A673 (cell line): ENCODE data around the gene RNU6-9. TPM values are rescaled to one million over a fixed set of nuclear protein-coding genes. Genes with fewer than 3 reads are reported as not detected.
A peak's percentile ranks its signal among the peaks of the same experiment; 100 is the strongest.

ENCODE experiments used
- BruUV-seq: library from RNA; stranded (reverse); fragments of 400-500 nt; replicated peaks from 2 replicates; lab custom pipeline; 2021; lab: Mats Ljungman, UMichigan
- CTCF ChIA-PET: fragments of 300-600 bp; sonication (Branson Sonifier 250); formaldehyde crosslinking; loops from one replicate; lab custom pipeline; 2022; ENCODE audit warnings: antibody characterized with exemption; lab: Charles Lee
- POLR2A ChIA-PET: fragments of 300-600 bp; sonication (Branson Sonifier 250); formaldehyde crosslinking; loops from one replicate; lab custom pipeline; 2022; ENCODE audit warnings: antibody characterized with exemption; ENCODE audit not compliant: low non-redundant PET; lab: Charles Lee
- DNase-seq: peaks from one replicate; pipeline ENCODE4 v3.0.0-alpha.2; 2015; ENCODE audit warnings: low spot score
- H3K27ac ChIP-seq: fragments of 200-600 bp; sonication (generic); 2 replicates; pipeline ENCODE4 v1.5.1; 2016; ENCODE audit warnings: mixed run types, low read depth, mild to moderate bottlenecking, mixed read lengths, antibody characterized with exemption, low read length; ENCODE audit not compliant: poor library complexity, severe bottlenecking
- H3K27me3 ChIP-seq: fragments of 200-600 bp; sonication (generic); replicated peaks from 2 replicates; pipeline ENCODE4 v1.6.1; 2017; ENCODE audit warnings: mixed run types, low read depth, mild to moderate bottlenecking, mixed read lengths, antibody characterized with exemption, low read length; ENCODE audit not compliant: insufficient read depth, poor library complexity
- H3K36me3 ChIP-seq: fragments of 200-600 bp; sonication (generic); 2 replicates; pipeline ENCODE4 v1.6.1; 2016; ENCODE audit warnings: mixed run types, mild to moderate bottlenecking, mixed read lengths, antibody characterized with exemption, low read length; ENCODE audit not compliant: insufficient read depth, poor library complexity, severe bottlenecking
- H3K4me1 ChIP-seq: fragments of 200-600 bp; sonication (generic); 2 replicates; pipeline ENCODE4 v1.6.1; 2017; ENCODE audit warnings: mixed run types, mild to moderate bottlenecking, mixed read lengths, antibody characterized with exemption, low read length; ENCODE audit not compliant: insufficient read depth, poor library complexity, severe bottlenecking
- H3K4me3 ChIP-seq: fragments of 200-600 bp; sonication (generic); 2 replicates; pipeline ENCODE4 v1.5.1; 2016; ENCODE audit warnings: low read depth, mixed run types, mild to moderate bottlenecking, mixed read lengths, low read length; ENCODE audit not compliant: poor library complexity, severe bottlenecking
- H3K9me3 ChIP-seq: fragments of 200-600 bp; sonication (generic); 2 replicates; pipeline ENCODE4 v1.6.1; 2016; ENCODE audit warnings: mixed run types, low read depth, mild to moderate bottlenecking, mixed read lengths, antibody characterized with exemption, low read length; ENCODE audit not compliant: poor library complexity, severe bottlenecking
- CTCF ChIP-seq: fragments of 300-800, 200-600 bp; sonication (generic); conservative IDR thresholded peaks from 2 replicates; pipeline ENCODE4 v1.5.1; 2017; ENCODE audit warnings: low read depth, mild to moderate bottlenecking, antibody characterized with exemption, low read length, moderate library complexity, mixed read lengths
- EZH2 ChIP-seq: fragments of 200-600 bp; sonication (generic); IDR thresholded peaks from 2 replicates; pipeline ENCODE4 v1.6.1; 2017; ENCODE audit warnings: borderline replicate concordance, low read depth, mild to moderate bottlenecking, mixed read lengths, antibody characterized with exemption, low read length; ENCODE audit not compliant: poor library complexity, severe bottlenecking
- intact Hi-C: fragments of 100-400 bp; cut with micrococcal nuclease; formaldehyde crosslinking; loops from one replicate; pipeline ENCODE4 v1.10.0; 2022; ENCODE audit not compliant: unreplicated experiment
- total RNA-seq: library from RNA; stranded (reverse); gene quantifications from 2 replicates; pipeline ENCODE4 v1.2.3, GENCODE V29; 2021

The RNU6-9 gene
- total RNA-seq, 1 experiment from 2014 or later, result not detected

- H3K27ac ChIP-seq, result peak overlapping the region; percentile 92
- ChIA-PET CTCF (no interaction called here), POLR2A (no interaction called here)
- no TSS peak for BruUV-seq
- no peaks in the 10 kb centered on the region for H3K9me3 ChIP-seq
- no peaks in the 10 kb centered on the region for H3K27me3 ChIP-seq
- DNase-seq, result no peak
- peaks cover 13% of the 10 kb centered on the region for H3K4me1 ChIP-seq
- intact Hi-C loops, result no loop called here
- TF ChIP-seq EZH2, result no peak
- TF ChIP-seq CTCF, result no peak
- H3K4me3 ChIP-seq, result peak overlapping the region; percentile 97
- H3K36me3 ChIP-seq, result peaks cover 6% of the 10 kb centered on the region
Observed at GRCh38 chr19:926323-926588, 33.0 kb downstream of the RNU6-9 start.

- TF ChIP-seq CTCF (no peak), EZH2 (no peak)
- Histone ChIP-seq H3K27ac (peak overlapping the region; percentile 92), H3K4me1 (peaks cover 13% of the 10 kb centered on the region), H3K9me3 (no peaks in the 10 kb centered on the region), H3K4me3 (peak overlapping the region; percentile 97), H3K27me3 (no peaks in the 10 kb centered on the region), H3K36me3 (peaks cover 6% of the 10 kb centered on the region)
- intact Hi-C loops, result no loop called here
- POLR2A ChIA-PET, result no interaction called here
- CTCF ChIA-PET, result no interaction called here
- BruUV-seq, result no TSS peak
- peak; percentile 59 for DNase-seq
Observed at GRCh38 chr19:926589-927350, 33.5 kb downstream of the RNU6-9 start.

GRCh38 chr19:927351-927779, 34.1 kb downstream of the RNU6-9 start:
- intact Hi-C loops, result no loop called here
- Histone ChIP-seq H3K27me3 (no peaks in the 10 kb centered on the region), H3K9me3 (no peaks in the 10 kb centered on the region), H3K27ac (peak overlapping the region; percentile 92), H3K4me1 (peaks cover 13% of the 10 kb centered on the region), H3K4me3 (peak overlapping the region; percentile 97), H3K36me3 (peaks cover 6% of the 10 kb centered on the region)
- DNase-seq, result no peak
- BruUV-seq, result no TSS peak
- TF ChIP-seq EZH2 (no peak), CTCF (no peak)
- POLR2A ChIA-PET, result no interaction called here
- CTCF ChIA-PET, result no interaction called here
